Coronary artery (tissue), 2 donors: Measurements from ENCODE around the gene SIAH2.

ENCODE experiments used
- DNase-seq: peaks from one replicate; pipeline ENCODE4 v3.0.0-alpha.2; 2017; ENCODE audit warnings: low spot score
- H3K27ac ChIP-seq, 2 donors: fragments of 200-600 bp; sonication (generic); one replicate each; pipeline ENCODE4 v1.5.1; 2016 to 2019
- H3K4me3 ChIP-seq: fragments of 200-600 bp; sonication (generic); 2 replicates; pipeline ENCODE4 v1.5.1; 2016; ENCODE audit warnings: mild to moderate bottlenecking, moderate library complexity
- CTCF ChIP-seq: fragments of 200-600 bp; sonication (generic); IDR thresholded peaks from one replicate; pipeline ENCODE4 v1.5.1; 2019; ENCODE audit warnings: antibody characterized with exemption

Gene SIAH2

DNA sequence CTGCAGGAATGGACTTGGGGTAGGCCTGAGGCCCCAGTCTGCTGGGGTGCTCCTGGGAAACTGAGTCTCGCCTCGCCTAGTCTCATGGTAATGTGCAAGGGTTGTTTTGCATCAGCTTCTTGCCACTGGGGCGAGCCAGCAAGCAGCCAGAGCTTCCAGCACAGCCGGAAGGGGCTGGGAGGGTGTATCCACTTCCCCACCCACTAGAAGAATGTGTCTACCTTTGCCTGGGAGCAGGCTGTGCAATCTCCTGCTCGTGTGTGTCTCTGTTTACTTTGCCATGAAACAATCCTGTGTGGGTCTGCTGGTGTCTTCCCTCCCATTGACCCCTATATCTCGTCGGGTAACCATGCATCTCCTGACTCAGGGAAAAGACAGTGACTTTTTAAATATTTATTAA is 37.4 kb downstream of the SIAH2 start:
- no peak for DNase-seq
- no peak overlapping the region for H3K4me3 ChIP-seq
- no peak overlapping the region for H3K27ac ChIP-seq
- no peak for TF ChIP-seq CTCF

DNA sequence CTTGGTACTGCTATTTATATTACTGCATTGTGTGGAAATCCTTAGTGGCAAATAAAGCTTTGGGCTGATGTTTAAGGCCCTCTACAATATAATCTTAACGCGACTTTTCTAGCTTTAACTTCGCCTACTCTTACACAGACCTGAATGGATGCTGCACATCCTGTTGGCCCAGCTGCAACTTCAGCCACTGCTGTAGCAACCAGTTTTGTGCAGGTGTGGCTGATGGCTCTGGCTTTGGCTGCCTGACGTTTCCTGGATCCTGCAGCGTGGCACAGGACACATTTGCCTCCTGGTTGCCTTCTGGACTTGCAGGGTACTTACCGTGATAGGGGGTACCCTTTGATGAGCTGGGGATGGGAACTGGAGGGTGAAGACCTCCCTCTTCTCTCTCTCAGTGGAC is 39.0 kb downstream of the SIAH2 start:
- H3K27ac ChIP-seq: no peak overlapping the region
- no peak for DNase-seq
- no peak overlapping the region for H3K4me3 ChIP-seq
- TF ChIP-seq CTCF: no peak

DNA sequence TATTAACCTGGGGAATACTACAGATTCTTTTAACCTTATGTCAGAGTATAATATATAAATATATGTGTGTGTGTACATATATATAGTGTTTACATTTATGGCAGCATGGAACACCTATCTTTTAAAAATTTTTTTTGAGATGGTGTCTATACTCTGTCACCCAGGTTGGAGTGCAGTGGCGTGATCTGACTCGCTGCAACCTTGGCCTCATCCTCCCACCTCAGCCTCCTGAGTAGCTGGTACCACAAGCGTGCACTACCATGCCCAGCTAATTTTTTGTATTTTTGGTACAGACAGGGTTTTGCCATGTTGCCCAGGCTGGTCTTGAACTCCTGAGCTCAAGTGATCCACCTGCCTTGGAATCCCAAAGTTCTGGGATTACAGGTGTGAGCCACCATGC is 40.7 kb downstream of the SIAH2 start:
- no peak overlapping the region for H3K27ac ChIP-seq
- no peak for DNase-seq
- H3K4me3 ChIP-seq: no peak overlapping the region
- TF ChIP-seq CTCF: no peak

GRCh38 chr3:150721285-150722130 is 41.5 kb downstream of the SIAH2 start:
- H3K27ac ChIP-seq: no peak overlapping the region
- DNase-seq: no peak
- peak overlapping the region; percentile 41 for H3K4me3 ChIP-seq
- peak; percentile 66 for TF ChIP-seq CTCF

DNA sequence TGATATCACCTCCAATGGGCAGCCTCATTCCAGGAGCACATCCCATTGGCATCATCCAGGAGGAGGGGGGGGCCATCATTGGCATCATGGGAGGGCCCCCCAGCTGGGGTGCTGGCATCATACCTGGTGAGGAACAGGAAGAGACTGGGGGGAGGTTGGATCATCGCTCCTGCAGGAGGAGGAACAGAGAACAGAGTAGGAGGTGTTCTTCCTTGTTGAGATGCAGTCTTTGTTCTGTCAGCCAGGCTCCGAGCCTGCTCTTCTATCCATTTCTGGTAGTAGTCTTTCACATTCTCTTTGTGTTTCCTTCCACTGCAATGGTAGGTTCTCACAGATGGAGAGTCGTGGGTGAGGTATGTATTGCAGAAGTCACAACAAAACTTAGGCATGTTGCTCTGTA is 42.5 kb downstream of the SIAH2 start:
- TF ChIP-seq CTCF: no peak
- no peak for DNase-seq
- Histone ChIP-seq H3K27ac (no peak overlapping the region), H3K4me3 (no peak overlapping the region)

DNA sequence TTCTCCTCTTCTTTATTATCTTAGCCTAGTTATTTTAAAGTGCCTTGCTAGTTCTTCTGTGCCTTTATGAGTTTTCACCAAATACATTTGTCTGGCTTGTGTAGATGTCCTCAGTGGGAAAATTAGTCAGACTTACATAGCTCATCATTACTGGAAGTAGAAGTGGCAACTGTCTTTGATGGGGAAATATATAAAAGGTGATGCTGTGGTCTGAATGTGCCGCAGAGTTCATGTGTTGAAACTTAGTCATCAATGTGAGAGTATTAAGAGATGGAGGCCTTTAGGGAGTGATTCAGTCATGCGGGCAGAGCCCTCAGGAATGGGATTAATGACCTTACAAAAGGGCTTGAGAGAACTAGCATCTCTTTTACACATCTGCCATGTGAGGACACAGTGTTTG is 52.9 kb downstream of the SIAH2 start:
- H3K27ac ChIP-seq: no peak overlapping the region
- no peak for TF ChIP-seq CTCF
- no peak overlapping the region for H3K4me3 ChIP-seq
- no peak for DNase-seq

- DNase-seq: peak; percentile 94
- Histone ChIP-seq H3K4me3 (peak within 1 kb of the TSS; percentile 85), H3K27ac (peak within 1 kb of the TSS; percentile 73 to 89)
- TF ChIP-seq CTCF: no peak
Measured at GRCh38 chr3:150703756-150704344, 59.1 kb downstream of the SIAH2 start, which contains the start of gene ERICH6. TSS of gene ERICH6 (minus strand) at chr3:150703920. CDS start at chr3:150703898, 22 bp downstream.
